H9 (cell line): ENCODE measurements around the gene RERE. TPM values are rescaled to one million over a fixed set of nuclear protein-coding genes. Genes with fewer than 3 reads are reported as not detected.

Experiments
- DNase-seq: peaks from one replicate; pipeline ENCODE4 v3.0.0-alpha.2; 2017
- H2AFZ ChIP-seq: one replicate; pipeline ENCODE4 v1.6.1; 2013; ENCODE audit warnings: mild to moderate bottlenecking, low read length, control low read depth, moderate library complexity
- H2AK5ac ChIP-seq: 2 replicates; pipeline ENCODE4 v1.6.1; 2013; ENCODE audit warnings: low read length, control low read depth, mixed read lengths; ENCODE audit not compliant: insufficient read length
- H2BK120ac ChIP-seq: one replicate; pipeline ENCODE4 v1.6.1; 2013; ENCODE audit warnings: low read depth, mild to moderate bottlenecking, low read length, control low read depth, inconsistent platforms; ENCODE audit not compliant: poor library complexity, severe bottlenecking
- H2BK12ac ChIP-seq: 2 replicates; pipeline ENCODE4 v1.6.1; 2013; ENCODE audit warnings: low read length, control low read depth, mixed read lengths, low read depth; ENCODE audit not compliant: insufficient read length
- H2BK15ac ChIP-seq: 2 replicates; pipeline ENCODE4 v1.6.1; 2013; ENCODE audit warnings: low read depth, low read length, control low read depth
- H2BK20ac ChIP-seq: one replicate; pipeline ENCODE4 v1.6.1; 2013; ENCODE audit warnings: low read depth, mild to moderate bottlenecking, low read length, control low read depth, inconsistent platforms; ENCODE audit not compliant: poor library complexity, severe bottlenecking
- H2BK5ac ChIP-seq: 2 replicates; pipeline ENCODE4 v1.6.1; 2013; ENCODE audit warnings: low read length, control low read depth, mixed read lengths; ENCODE audit not compliant: insufficient read length
- H3K14ac ChIP-seq: 2 replicates; pipeline ENCODE4 v1.6.1; 2013; ENCODE audit warnings: low read length, control low read depth; ENCODE audit not compliant: insufficient read depth
- H3K18ac ChIP-seq: 2 replicates; pipeline ENCODE4 v1.6.1; 2013; ENCODE audit warnings: low read depth, mild to moderate bottlenecking, mixed read lengths, low read length, control low read depth; ENCODE audit not compliant: insufficient read length
- H3K23ac ChIP-seq: 2 replicates; pipeline ENCODE4 v1.6.1; 2013; ENCODE audit warnings: low read length, control low read depth, mixed read lengths, low read depth; ENCODE audit not compliant: insufficient read length
- H3K23me2 ChIP-seq: 2 replicates; pipeline ENCODE4 v1.6.1; 2013; ENCODE audit warnings: low read depth, mild to moderate bottlenecking, mixed read lengths, low read length, control low read depth; ENCODE audit not compliant: insufficient read length, poor library complexity, severe bottlenecking
- H3K27ac ChIP-seq: 2 replicates; pipeline ENCODE4 v1.5.1; 2013; ENCODE audit warnings: low read length, control low read depth, mixed read lengths, low read depth; ENCODE audit not compliant: insufficient read length
- H3K27me3 ChIP-seq: 2 replicates; pipeline ENCODE4 v1.6.1; 2013; ENCODE audit warnings: low read length, control low read depth, inconsistent platforms; ENCODE audit not compliant: insufficient read depth
- H3K4ac ChIP-seq: 2 replicates; pipeline ENCODE4 v1.6.1; 2013; ENCODE audit warnings: low read depth, mild to moderate bottlenecking, control low read depth, inconsistent platforms, low read length, moderate library complexity
- H3K4me1 ChIP-seq: 2 replicates; pipeline ENCODE4 v1.6.1; 2013; ENCODE audit warnings: low read length, control low read depth, inconsistent platforms; ENCODE audit not compliant: insufficient read depth
- H3K4me2 ChIP-seq: 2 replicates; pipeline ENCODE4 v1.6.1; 2013; ENCODE audit warnings: low read length, control low read depth, mixed read lengths; ENCODE audit not compliant: insufficient read length, insufficient read depth
- H3K56ac ChIP-seq: 2 replicates; pipeline ENCODE4 v1.6.1; 2013; ENCODE audit warnings: low read depth, mild to moderate bottlenecking, mixed read lengths, low read length, control low read depth; ENCODE audit not compliant: insufficient read length
- H3K79me1 ChIP-seq: 2 replicates; pipeline ENCODE4 v1.6.1; 2013; ENCODE audit warnings: low read depth, mild to moderate bottlenecking, moderate library complexity, low read length, control low read depth, inconsistent platforms; ENCODE audit not compliant: insufficient read depth, poor library complexity, severe bottlenecking
- H3K79me2 ChIP-seq: 2 replicates; pipeline ENCODE4 v1.6.1; 2013; ENCODE audit warnings: low read length, control low read depth, inconsistent platforms; ENCODE audit not compliant: insufficient read depth
- H3K9ac ChIP-seq: 2 replicates; pipeline ENCODE4 v1.6.1; 2013; ENCODE audit warnings: low read length, control low read depth, mixed read lengths; ENCODE audit not compliant: insufficient read length; ENCODE audit errors: extremely low read depth
- H3K9me3 ChIP-seq: one replicate; pipeline ENCODE4 v1.6.1; 2013; ENCODE audit warnings: low read depth, low read length, inconsistent platforms; ENCODE audit not compliant: control insufficient read depth
- H3T11ph ChIP-seq: one replicate; pipeline ENCODE4 v1.6.1; 2013; ENCODE audit warnings: mild to moderate bottlenecking, low read length, control low read depth, inconsistent platforms
- H4K20me1 ChIP-seq: one replicate; pipeline ENCODE4 v1.6.1; 2013; ENCODE audit not compliant: control insufficient read depth, insufficient read length, insufficient read depth
- H4K5ac ChIP-seq: 2 replicates; pipeline ENCODE4 v1.6.1; 2013; ENCODE audit warnings: low read depth, mild to moderate bottlenecking, mixed read lengths, low read length, control low read depth; ENCODE audit not compliant: insufficient read length
- H4K8ac ChIP-seq: replicated peaks from 2 replicates; pipeline ENCODE4 v1.6.1; 2013; ENCODE audit warnings: low read length, control low read depth, mixed read lengths, low read depth; ENCODE audit not compliant: insufficient read length
- H4K91ac ChIP-seq: 2 replicates; pipeline ENCODE4 v1.6.1; 2013; ENCODE audit warnings: low read depth, mild to moderate bottlenecking, moderate library complexity, mixed read lengths, low read length, control low read depth; ENCODE audit not compliant: insufficient read length
- H3K27ac Mint-ChIP-seq, 3 experiments: 2 replicates in 2 of 3; 3 replicates in 1 of 3; pipeline ENCODE4 v1.8.0; 2020 to 2021; ENCODE audit warnings: mixed read lengths in 3 of 3, mild to moderate bottlenecking in 1 of 3, moderate library complexity in 1 of 3
- H3K27me3 Mint-ChIP-seq: 2 replicates; pipeline ENCODE4 v1.8.0; 2021; ENCODE audit warnings: low read depth, mild to moderate bottlenecking, moderate library complexity, mixed read lengths
- H3K36me3 Mint-ChIP-seq, 3 experiments: 2 replicates in 2 of 3; 3 replicates in 1 of 3; pipeline ENCODE4 v1.8.0; 2020 to 2021; ENCODE audit warnings: low read depth in 3 of 3, mixed read lengths in 3 of 3; ENCODE audit not compliant: insufficient read depth in 1 of 3
- H3K4me1 Mint-ChIP-seq, 2 experiments: 2 replicates each; pipeline ENCODE4 v1.8.0; 2020; ENCODE audit warnings: mixed read lengths in 2 of 2
- H3K4me3 Mint-ChIP-seq, 2 experiments: 2 replicates in 1 of 2; 3 replicates in 1 of 2; pipeline ENCODE4 v1.8.0; 2020 to 2021; ENCODE audit warnings: mild to moderate bottlenecking in 2 of 2, mixed read lengths in 2 of 2, moderate library complexity in 1 of 2
- H3K9me3 Mint-ChIP-seq, 2 experiments: 2 replicates in 1 of 2; 3 replicates in 1 of 2; pipeline ENCODE4 v1.8.0; 2020; ENCODE audit warnings: mild to moderate bottlenecking in 2 of 2, mixed read lengths in 2 of 2, moderate library complexity in 1 of 2
- CTCF ChIP-seq: fragments of 200-600 bp; sonication (generic); conservative IDR thresholded peaks from 3 replicates; pipeline ENCODE4 v1.8.0; 2021; ENCODE audit warnings: antibody characterized with exemption, mild to moderate bottlenecking
- WGBS: extraction: QIAGEN DNeasy Blood & Tissue Kit; methylation state at CpG from one replicate; pipeline ENCODE4 v1.1.7; 2013; ENCODE audit warnings: missing lambda C conversion rate, low lambda C conversion rate, mixed read lengths; ENCODE audit not compliant: insufficient read length; ENCODE audit errors: extremely low coverage; 5-methylcytosine and 5-hydroxymethylcytosine counted together
- total RNA-seq: library from RNA; stranded (reverse); gene quantifications from 2 replicates; pipeline ENCODE4 v1.2.1, GENCODE V29; 2021

Gene RERE
- total RNA-seq, 1 experiment from 2014 or later: 103 TPM

- WGBS: no CpG with 5 or more reads among the region's 18 CpGs
- H3K4me2 ChIP-seq: no peak overlapping the region
- no peak overlapping the region for H2AFZ ChIP-seq
- H3K27ac ChIP-seq: no peak overlapping the region
- H3K9me3 Mint-ChIP-seq: no peaks in the 10 kb centered on the region; a peak in 1 of 5 replicates
- H3K9ac ChIP-seq: no peak overlapping the region
- TF ChIP-seq CTCF: no peak
- no peak overlapping the region for H3K23ac ChIP-seq
- no peak overlapping the region for H3K18ac ChIP-seq
- no peaks in the 10 kb centered on the region for H3K27me3 ChIP-seq
- H4K91ac ChIP-seq: no peak overlapping the region
- H3K36me3 Mint-ChIP-seq: peaks cover 0 to 3% (median 0%) of the 10 kb centered on the region in 3 experiments; a peak in 3 of 7 replicates
- H3K27me3 Mint-ChIP-seq: peaks cover 3% of the 10 kb centered on the region
- no peak overlapping the region for H2AK5ac ChIP-seq
- H2BK5ac ChIP-seq: no peak overlapping the region
- no peak overlapping the region for H3K4me3 Mint-ChIP-seq
- H2BK120ac ChIP-seq: no peak overlapping the region
- H3K4ac ChIP-seq: no peak overlapping the region
- H3K14ac ChIP-seq: no peak overlapping the region
- H3K79me1 ChIP-seq: no peaks in the 10 kb centered on the region
- H3K27ac Mint-ChIP-seq: peak overlapping the region in 1 of 3 experiments; percentile 58; a peak in 1 of 7 replicates
- H4K20me1 ChIP-seq: no peaks in the 10 kb centered on the region
- no peaks in the 10 kb centered on the region for H3K9me3 ChIP-seq
- H3T11ph ChIP-seq: no peak overlapping the region
- peaks cover 9 to 10% of the 10 kb centered on the region in 2 experiments for H3K4me1 Mint-ChIP-seq
- H2BK12ac ChIP-seq: no peak overlapping the region
- no peak overlapping the region for H2BK15ac ChIP-seq
- no peak overlapping the region for H3K56ac ChIP-seq
- H3K23me2 ChIP-seq: no peaks in the 10 kb centered on the region
- DNase-seq: peak; percentile 20
- no peak overlapping the region for H4K5ac ChIP-seq
- H3K79me2 ChIP-seq: no peaks in the 10 kb centered on the region
- H2BK20ac ChIP-seq: no peak overlapping the region
- no peaks in the 10 kb centered on the region; the same call in 1 of the 2 replicates for H3K4me1 ChIP-seq
- H4K8ac ChIP-seq: no peak overlapping the region
Observed at GRCh38 chr1:8345621-8346415, 471.6 kb downstream of the RERE start.
